Measurements from ENCODE around the gene DNAH14.

DNAH14 gene

GRCh38 chr1:224894915-224895314 lies 34.6 kb upstream of the DNAH14 start:
- TF ChIP-seq CTCF (IDR thresholded peaks at IDR 0.05) = no peak
- H3K4me3 ChIP-seq = no peak overlapping the region
- DNase-seq (ENCODE audit: low spot score) = no peak
- no peak overlapping the region for H3K27ac ChIP-seq

- Histone ChIP-seq H3K27ac (no peak overlapping the region), H3K4me3 (no peak overlapping the region)
- TF ChIP-seq CTCF (IDR thresholded peaks at IDR 0.05) = no peak
- no peak for DNase-seq (ENCODE audit: low spot score)
Observed at GRCh38 chr1:224896130-224896781, 33.2 kb upstream of the DNAH14 start.

- H3K4me3 ChIP-seq = no peak overlapping the region
- no peak for TF ChIP-seq CTCF (IDR thresholded peaks at IDR 0.05)
- no peak overlapping the region for H3K27ac ChIP-seq
- DNase-seq (ENCODE audit: low spot score) = no peak
Observed at GRCh38 chr1:224897529-224898327, 31.7 kb upstream of the DNAH14 start.

GRCh38 chr1:224898937-224899336 lies 30.5 kb upstream of the DNAH14 start:
- no peak for TF ChIP-seq CTCF (IDR thresholded peaks at IDR 0.05)

GRCh38 chr1:224900062-224900630 lies 29.3 kb upstream of the DNAH14 start:
- DNase-seq (ENCODE audit: low spot score) = no peak
- no peak for TF ChIP-seq CTCF (IDR thresholded peaks at IDR 0.05)
- Histone ChIP-seq H3K27ac (no peak overlapping the region), H3K4me3 (no peak overlapping the region)

More at GRCh38 chr1:224898937-224899336, 30.5 kb upstream of the DNAH14 start:
- no peak for DNase-seq (ENCODE audit: low spot score)
- no peak overlapping the region for H3K27ac ChIP-seq
- no peak overlapping the region for H3K4me3 ChIP-seq

GRCh38 chr1:224901087-224901810 lies 28.2 kb upstream of the DNAH14 start:
- DNase-seq (ENCODE audit: low spot score) = no peak
- H3K27ac ChIP-seq = no peak overlapping the region
- no peak for TF ChIP-seq CTCF (IDR thresholded peaks at IDR 0.05)

More at GRCh38 chr1:224901087-224901810, 28.2 kb upstream of the DNAH14 start:
- no peak overlapping the region for H3K4me3 ChIP-seq
